HG03097 (cell line): Measurements from ENCODE around the gene ZNF385B.
"Not testable (repeated sequence)": the region's sequence is repeated elsewhere in the genome, so short reads cannot be mapped to it uniquely, and the experiment has no call there.

Source experiments
- ATAC-seq: cut with Tn5 transposase; IDR thresholded peaks from one replicate; pipeline ENCODE4 v1.9.1; 2021; ENCODE audit not compliant: unreplicated experiment, low FRiP score

The ZNF385B gene

GRCh38 chr2:179525340-179525739 lies 336.1 kb downstream of the ZNF385B start:
- ATAC-seq = no peak

- no peak for ATAC-seq
Observed at GRCh38 chr2:179524809-179525339, 336.5 kb downstream of the ZNF385B start.

GRCh38 chr2:179521944-179522343 lies 339.5 kb downstream of the ZNF385B start:
- no peak for ATAC-seq

- no peak for ATAC-seq
Observed at GRCh38 chr2:179518830-179519229, 342.6 kb downstream of the ZNF385B start.

GRCh38 chr2:179513181-179513580 lies 348.2 kb downstream of the ZNF385B start:
- no peak for ATAC-seq

GRCh38 chr2:179512281-179513035 lies 349.0 kb downstream of the ZNF385B start:
- no peak for ATAC-seq

- no peak for ATAC-seq
Observed at GRCh38 chr2:179511105-179511789, 350.2 kb downstream of the ZNF385B start.

- ATAC-seq = no peak
Observed at GRCh38 chr2:179495315-179495714, 366.1 kb downstream of the ZNF385B start.

GRCh38 chr2:179488563-179488962 lies 372.8 kb downstream of the ZNF385B start:
- no peak for ATAC-seq

GRCh38 chr2:179487010-179487731 lies 374.2 kb downstream of the ZNF385B start:
- ATAC-seq = no peak

- ATAC-seq = no peak
Observed at GRCh38 chr2:179483131-179483530, 378.3 kb downstream of the ZNF385B start.

- ATAC-seq = no peak
Observed at GRCh38 chr2:179479947-179480346, 381.5 kb downstream of the ZNF385B start.

GRCh38 chr2:179478771-179479170 lies 382.6 kb downstream of the ZNF385B start:
- ATAC-seq = no peak

- no peak for ATAC-seq
Observed at GRCh38 chr2:179470992-179471391, 390.4 kb downstream of the ZNF385B start.

- no peak for ATAC-seq
Observed at GRCh38 chr2:179470089-179470488, 391.3 kb downstream of the ZNF385B start.

- ATAC-seq = no peak
Observed at GRCh38 chr2:179467960-179468359, 393.5 kb downstream of the ZNF385B start.

GRCh38 chr2:179467111-179467510 lies 394.3 kb downstream of the ZNF385B start:
- ATAC-seq = no peak

- no peak for ATAC-seq
Observed at GRCh38 chr2:179461420-179461819, 400.0 kb downstream of the ZNF385B start.

GRCh38 chr2:179460181-179460929 lies 401.1 kb downstream of the ZNF385B start:
- ATAC-seq = no peak

- not testable (repeated sequence) for ATAC-seq
Observed at GRCh38 chr2:179458113-179458512, 403.3 kb downstream of the ZNF385B start.
